Measurements from ENCODE around the gene CCNL2. TPM values are rescaled to one million over a fixed set of nuclear protein-coding genes. Genes with fewer than 3 reads are reported as not detected.
A peak's percentile ranks its signal among the peaks of the same experiment; 100 is the strongest.

CCNL2 gene
- total RNA-seq, 1 experiment from 2014 or later = 173 TPM

DNA sequence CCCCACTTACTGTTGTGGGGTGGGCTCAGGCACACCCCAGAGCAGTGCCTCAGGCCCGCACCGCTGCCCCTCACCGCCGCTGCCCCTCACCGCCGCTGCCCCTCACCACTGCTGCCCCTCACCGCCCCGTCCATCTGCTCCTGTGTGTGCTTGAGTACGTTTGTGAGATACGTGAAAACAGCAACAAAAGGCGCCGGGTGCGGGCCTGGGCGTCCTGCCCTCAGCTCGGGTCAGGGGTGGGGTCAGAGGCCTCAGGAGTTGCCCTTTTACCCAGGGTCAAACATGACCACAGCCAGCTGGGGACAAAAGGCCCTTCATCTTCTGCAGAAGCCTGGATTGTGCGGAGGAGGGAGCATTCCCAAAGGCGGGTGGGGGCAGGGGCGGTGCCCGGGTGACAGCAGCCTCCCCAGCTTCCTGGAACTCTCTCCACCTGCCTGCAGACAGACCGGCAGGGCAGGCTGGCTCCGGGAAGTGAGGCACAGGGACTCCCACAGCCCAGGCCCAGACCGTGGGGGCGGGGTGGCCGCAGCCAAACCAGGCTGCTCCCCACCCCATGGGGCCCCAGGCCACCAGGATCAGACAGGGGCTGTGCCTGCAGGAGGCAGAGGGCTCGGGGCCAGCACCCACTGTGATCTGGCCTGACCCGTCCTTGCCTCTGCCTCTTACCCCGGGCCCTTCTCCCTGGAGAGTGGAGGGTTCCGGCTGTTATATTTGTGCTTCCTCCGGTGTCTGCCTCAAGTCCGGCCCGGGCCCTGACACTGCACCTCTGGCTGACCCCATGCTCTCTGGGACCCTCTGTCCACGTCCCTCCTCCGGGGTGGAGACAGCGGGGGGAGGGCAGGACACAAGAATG is 34.0 kb upstream of the CCNL2 start:
- Histone ChIP-seq H3K4me2 (ENCODE audit: insufficient read depth, insufficient read length, low read length) (peak overlapping the region; percentile 28), H3K14ac (ENCODE audit: insufficient read depth, low read length) (peak overlapping the region; percentile 41), H3K79me2 (ENCODE audit: insufficient read depth, low read length) (peaks cover 2% of the 10 kb centered on the region; the same call in 1 of the 2 replicates), H3K27me3 (ENCODE audit: insufficient read depth, low read length) (no peaks in the 10 kb centered on the region), H3T11ph (ENCODE audit: low read length) (no peak overlapping the region), H3K23ac (ENCODE audit: insufficient read length, low read depth, low read length) (no peak overlapping the region), H3K4me1 (ENCODE audit: insufficient read depth, low read length) (peaks cover 2% of the 10 kb centered on the region; the same call in 1 of the 2 replicates), H2BK15ac (ENCODE audit: low read depth, low read length) (no peak overlapping the region), H2BK20ac (ENCODE audit: low read depth, low read length, poor library complexity, severe bottlenecking) (no peak overlapping the region), H3K23me2 (ENCODE audit: insufficient read length, low read depth, low read length, poor library complexity, severe bottlenecking) (peaks cover 10% of the 10 kb centered on the region), H4K5ac (ENCODE audit: insufficient read length, low read depth, low read length) (no peak overlapping the region), H3K79me1 (ENCODE audit: insufficient read depth, low read depth, low read length, poor library complexity, severe bottlenecking) (no peaks in the 10 kb centered on the region), H4K91ac (ENCODE audit: insufficient read length, low read depth, low read length) (no peak overlapping the region), H3K4ac (ENCODE audit: low read depth, low read length) (no peak overlapping the region), H3K18ac (ENCODE audit: insufficient read length, low read depth, low read length) (peak overlapping the region; percentile 61), H2AK5ac (ENCODE audit: insufficient read length, low read length) (no peak overlapping the region), H3K27ac (ENCODE audit: insufficient read length, low read depth, low read length) (no peak overlapping the region), H2BK12ac (ENCODE audit: insufficient read length, low read depth, low read length) (no peak overlapping the region), H2BK120ac (ENCODE audit: low read depth, low read length, poor library complexity, severe bottlenecking) (no peak overlapping the region), H3K9ac (ENCODE audit: extremely low read depth, insufficient read length, low read length) (no peak overlapping the region), H4K20me1 (ENCODE audit: control insufficient read depth, insufficient read depth, insufficient read length) (no peaks in the 10 kb centered on the region), H2AFZ (ENCODE audit: low read length) (no peak overlapping the region), H3K9me3 (ENCODE audit: control insufficient read depth, low read depth, low read length) (no peaks in the 10 kb centered on the region), H4K8ac (replicated peaks; ENCODE audit: insufficient read length, low read depth, low read length) (no peak overlapping the region), H3K56ac (ENCODE audit: insufficient read length, low read depth, low read length) (no peak overlapping the region), H2BK5ac (ENCODE audit: insufficient read length, low read length) (no peak overlapping the region)
- no peaks in the 10 kb centered on the region for H3K27me3 Mint-ChIP-seq (ENCODE audit: low read depth)
- DNase-seq = peak; percentile 82
- peaks cover 3 to 5% (median 4%) of the 10 kb centered on the region in 3 experiments; a peak in 5 of 7 replicates for H3K36me3 Mint-ChIP-seq (ENCODE audit: insufficient read depth in 1 of 3, low read depth in 3 of 3)
- H3K27ac Mint-ChIP-seq = peak overlapping the region in 2 of 3 experiments; percentile 22 to 85; a peak in 3 of 7 replicates
- H3K4me3 Mint-ChIP-seq = peak overlapping the region; percentile 26 to 42; a peak in 4 of 5 replicates
- peaks cover 3 to 4% of the 10 kb centered on the region in 2 experiments; a peak in 4 of 5 replicates for H3K9me3 Mint-ChIP-seq
- TF ChIP-seq, protein P1, sequence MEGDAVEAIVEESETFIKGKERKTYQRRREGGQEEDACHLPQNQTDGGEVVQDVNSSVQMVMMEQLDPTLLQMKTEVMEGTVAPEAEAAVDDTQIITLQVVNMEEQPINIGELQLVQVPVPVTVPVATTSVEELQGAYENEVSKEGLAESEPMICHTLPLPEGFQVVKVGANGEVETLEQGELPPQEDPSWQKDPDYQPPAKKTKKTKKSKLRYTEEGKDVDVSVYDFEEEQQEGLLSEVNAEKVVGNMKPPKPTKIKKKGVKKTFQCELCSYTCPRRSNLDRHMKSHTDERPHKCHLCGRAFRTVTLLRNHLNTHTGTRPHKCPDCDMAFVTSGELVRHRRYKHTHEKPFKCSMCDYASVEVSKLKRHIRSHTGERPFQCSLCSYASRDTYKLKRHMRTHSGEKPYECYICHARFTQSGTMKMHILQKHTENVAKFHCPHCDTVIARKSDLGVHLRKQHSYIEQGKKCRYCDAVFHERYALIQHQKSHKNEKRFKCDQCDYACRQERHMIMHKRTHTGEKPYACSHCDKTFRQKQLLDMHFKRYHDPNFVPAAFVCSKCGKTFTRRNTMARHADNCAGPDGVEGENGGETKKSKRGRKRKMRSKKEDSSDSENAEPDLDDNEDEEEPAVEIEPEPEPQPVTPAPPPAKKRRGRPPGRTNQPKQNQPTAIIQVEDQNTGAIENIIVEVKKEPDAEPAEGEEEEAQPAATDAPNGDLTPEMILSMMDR (conservative IDR thresholded peaks at IDR 0.05) = no peak
- WGBS (ENCODE audit: extremely low coverage, insufficient read length, low lambda C conversion rate) = no CpG with 5 or more reads among the region's 34 CpGs
- peaks cover 31 to 46% of the 10 kb centered on the region in 2 experiments for H3K4me1 Mint-ChIP-seq
